Activated effector memory CD4-positive, alpha-beta T cell treated with Interleukin-2 at 50 U/mL for 16 hours (primary cell): ENCODE data around the gene ZNF800.

Experiments
- DNase-seq: peaks from one replicate; pipeline ENCODE4 v3.0.0-alpha.2; 2020

The ZNF800 gene

DNA sequence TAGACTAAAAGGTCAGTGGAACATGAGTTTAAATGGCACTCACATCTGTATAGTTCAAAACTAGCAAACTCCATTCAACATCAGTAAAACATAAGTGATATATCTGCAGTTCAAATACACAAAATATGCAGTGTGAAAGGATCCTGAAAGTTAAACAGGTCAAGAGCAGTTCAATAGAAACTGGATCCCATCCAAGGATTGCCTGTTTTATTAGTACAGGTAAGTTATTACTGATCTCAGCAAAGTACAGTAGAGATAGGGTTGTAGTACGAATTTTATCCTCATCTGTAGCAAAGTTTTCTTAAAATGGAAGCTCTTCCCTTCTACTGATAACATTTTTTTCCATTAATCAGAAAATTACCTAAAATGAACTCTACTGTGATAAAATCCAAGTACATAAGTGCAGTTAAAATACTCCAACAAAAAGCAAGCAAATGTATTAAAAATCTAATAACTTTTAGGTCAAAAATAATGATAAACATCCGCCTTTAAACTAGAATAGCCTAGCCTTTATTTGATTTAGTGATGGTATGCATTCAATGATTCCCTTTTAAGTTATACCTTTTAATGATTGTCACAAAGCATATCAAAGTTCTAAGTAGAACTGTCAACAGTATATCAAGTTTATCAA lies 2.2 kb downstream of the ZNF800 start:
- DNase-seq, result no peak

DNA sequence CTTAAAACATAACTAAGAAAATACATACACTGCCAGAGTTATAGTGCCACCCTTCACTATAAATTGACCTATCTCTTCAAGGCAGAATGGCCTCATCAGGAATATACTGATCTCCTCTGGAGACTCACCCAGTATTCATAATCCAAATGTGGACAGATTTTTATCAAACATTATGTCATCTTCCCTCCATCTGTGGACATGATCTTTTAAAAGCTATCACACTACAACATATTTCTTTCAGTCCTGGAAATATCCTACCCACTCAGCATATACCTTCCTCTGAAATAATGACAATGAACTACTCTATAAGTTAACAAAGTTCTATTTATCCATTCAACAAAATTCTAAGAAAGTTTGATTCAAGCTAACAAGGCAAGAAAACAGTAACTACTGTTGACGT lies 3.2 kb downstream of the ZNF800 start:
- DNase-seq, result no peak

DNA sequence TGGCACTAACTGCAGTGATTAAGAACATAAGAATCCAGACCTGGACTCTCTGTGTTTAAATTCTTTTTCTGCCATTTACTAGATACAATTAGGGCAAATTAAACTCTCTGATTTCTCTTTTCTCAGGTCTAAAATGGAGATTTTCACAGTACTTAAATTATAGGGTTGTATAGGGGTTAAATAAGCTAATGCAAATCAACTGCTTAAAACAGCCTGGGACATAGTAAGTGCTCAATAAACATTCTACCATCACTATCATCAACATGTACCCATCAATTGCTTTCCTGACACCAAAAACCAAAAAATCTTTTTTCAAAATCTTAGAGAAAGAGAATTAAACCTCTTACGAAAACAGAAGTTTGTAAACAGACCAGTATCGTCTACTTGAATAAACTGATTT lies 4.5 kb downstream of the ZNF800 start:
- no peak for DNase-seq

DNA sequence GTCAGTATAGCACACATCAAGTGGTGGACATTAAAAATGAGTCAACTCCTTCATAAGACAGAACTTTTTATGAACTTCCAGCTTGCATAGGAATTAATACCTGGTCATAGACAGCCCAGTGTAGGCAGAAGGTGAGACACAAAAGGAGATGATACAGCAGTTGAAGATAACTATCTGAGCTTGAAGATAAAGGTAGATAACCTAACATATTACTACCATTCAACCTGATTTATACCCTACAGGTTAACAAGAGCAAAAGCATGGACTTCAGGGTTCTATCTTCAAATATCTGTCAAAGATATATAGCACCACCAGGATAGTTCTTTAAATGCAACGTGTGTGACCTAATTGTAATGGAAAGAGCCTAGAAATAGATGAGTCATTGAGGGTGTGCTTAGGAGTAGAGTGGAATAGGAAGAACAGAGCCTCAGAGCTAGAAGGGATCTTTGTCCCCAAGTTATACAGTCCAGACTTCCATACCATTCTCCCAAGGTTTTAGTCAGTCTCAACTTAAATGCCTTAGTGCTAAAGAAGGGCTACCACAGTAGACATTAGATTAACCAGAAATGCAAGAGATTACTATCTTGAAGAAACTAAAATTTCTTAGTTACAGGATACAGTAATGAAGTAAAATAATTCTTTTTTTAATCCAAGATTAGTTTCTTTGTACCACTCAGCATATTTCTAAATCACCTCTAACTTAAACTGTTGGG lies 9.2 kb downstream of the ZNF800 start:
- DNase-seq, result no peak

DNA sequence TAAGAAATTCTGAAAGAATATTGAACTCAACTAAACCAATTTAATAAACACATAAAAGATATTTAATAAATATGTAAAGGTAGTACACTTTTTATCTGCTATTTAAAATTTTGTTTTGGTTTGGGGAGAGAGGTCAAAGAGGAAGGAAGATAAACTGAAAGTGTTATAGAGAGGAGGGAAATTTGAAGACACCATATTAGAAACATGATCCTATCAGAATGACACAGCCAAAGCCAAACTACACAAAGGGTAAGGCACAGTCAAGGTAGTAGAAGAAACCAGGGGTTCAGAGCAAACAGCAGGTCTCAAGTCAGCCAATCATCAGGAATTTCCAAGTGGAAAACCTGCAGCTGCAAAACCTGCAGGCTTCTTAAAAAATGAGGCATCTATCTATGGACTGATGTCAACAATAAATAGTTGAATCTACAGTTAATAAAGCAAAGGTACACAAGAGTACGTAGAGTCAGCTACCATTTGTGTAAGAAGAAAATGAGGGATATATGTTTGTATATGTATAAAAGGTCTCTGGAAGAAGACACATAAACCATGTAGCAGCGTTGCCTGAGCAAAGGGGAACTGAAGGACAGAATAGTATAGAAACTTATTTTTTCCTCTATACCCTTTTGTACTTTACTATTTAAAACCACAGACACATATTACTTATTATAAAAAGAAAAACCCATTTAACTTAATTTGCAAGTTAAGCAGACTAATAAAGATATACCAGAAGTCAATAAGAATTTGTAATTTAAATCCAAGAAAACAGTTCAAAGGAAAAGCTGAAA lies 10.0 kb downstream of the ZNF800 start:
- no peak for DNase-seq

DNA sequence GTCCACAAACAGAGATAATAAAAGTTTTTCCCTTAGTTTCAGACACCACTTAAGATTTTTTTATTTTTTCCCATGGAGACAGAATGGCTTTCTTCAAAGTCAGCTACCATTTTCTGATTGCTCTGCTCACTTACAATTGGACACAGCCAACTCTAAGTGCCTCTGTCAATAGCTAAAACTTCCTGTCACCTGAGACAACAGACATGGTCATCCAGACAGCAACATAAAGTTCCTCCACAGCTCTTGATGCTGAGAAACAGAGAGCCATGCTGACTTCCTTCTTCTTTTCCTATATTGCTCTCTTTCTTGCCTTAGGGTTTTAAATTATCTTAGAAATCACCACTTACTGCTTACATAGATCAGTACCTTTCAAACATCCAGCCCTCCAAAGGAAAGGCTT lies 12.0 kb downstream of the ZNF800 start:
- no peak for DNase-seq

DNA sequence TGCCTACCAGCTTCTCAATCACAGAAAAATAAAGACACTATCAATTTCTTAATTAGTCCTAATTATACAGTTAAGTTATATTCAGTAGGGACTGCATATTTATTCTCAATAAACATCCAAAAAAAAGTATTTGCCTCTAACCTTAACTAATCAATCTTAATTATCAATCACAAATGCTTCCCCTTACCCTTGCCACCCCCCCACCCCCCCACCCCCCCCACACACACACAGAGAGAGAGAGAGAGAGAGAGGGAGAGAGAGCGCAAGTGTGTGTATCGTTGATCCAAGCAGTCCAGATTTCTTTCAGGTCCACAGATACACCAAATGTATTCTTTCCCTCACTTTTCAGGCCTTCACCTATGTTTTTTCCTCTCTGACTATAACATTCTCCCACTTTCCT lies 12.9 kb downstream of the ZNF800 start:
- no peak for DNase-seq

DNA sequence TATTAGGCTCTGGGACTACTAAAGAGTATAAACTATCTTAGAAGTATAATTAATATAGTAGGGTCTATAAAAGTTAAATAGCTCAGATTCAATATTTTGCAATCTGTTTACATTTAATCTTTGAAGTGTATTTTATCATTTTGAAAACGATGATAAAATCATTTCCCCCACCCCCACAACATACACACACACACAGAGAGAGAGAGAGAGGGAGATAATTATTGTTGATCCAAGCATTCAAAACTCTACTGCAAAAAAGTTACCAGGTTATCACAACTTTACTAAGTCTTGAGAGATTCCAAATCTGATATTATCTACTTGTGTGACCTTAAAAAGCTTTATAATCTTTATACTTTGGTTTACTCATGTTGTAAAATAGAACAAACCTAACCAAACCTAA lies 14.0 kb downstream of the ZNF800 start:
- DNase-seq, result no peak

DNA sequence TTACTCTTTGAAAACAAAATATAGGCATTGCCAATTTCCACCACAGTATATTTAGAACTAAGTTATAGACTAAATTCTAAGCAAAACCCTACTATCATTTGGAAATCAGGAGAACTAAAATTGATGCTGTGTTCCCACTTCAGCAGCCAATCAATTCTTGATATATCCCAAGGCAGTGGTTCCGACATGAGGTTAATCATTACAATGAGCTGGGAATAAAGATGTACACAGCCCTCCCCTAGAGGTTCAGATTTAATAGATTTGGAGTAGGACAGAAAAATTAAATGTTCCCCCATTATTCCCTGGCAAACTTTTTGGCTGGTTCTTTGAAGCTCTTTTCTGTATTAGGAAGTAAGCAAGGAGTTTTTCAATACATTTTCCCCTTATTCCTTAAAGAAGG lies 15.1 kb downstream of the ZNF800 start:
- DNase-seq, result no peak

DNA sequence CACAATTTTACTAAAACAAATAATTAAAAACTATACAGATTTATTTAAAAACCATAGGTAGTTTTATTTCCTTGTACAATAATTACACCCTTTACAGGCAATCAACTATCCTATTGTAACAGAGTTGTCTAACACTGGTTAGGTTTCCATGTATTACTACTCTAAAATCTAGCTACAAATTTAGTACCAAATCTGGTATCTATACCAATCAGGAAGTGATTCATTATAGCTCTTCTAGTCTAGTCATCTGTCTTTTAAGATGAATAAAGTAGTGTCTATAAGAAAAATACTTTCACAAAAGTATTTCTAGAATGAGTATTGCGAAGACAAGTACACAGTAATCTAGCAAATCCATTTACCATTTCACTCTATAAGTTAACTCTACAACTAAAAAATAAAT lies 16.9 kb downstream of the ZNF800 start:
- DNase-seq, result no peak

DNA sequence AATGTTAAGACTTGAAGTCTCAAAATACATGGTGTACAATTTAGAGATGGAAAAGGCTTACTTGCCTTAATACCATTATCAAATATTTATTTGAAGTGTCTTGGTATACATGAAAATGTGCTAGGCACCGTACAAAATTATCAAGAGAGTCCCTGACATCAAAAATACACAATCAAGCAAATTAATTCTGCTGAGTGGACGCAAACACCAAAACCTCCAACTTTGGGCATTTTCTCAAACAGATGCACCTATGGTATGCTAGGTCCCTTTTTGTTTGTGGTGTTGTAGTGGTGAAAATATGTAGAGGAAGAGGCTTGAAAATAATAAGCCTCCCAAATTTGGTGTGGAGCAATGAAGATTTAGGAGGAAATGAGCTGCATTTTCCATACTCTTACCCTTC lies 24.8 kb downstream of the ZNF800 start:
- DNase-seq, result no peak

DNA sequence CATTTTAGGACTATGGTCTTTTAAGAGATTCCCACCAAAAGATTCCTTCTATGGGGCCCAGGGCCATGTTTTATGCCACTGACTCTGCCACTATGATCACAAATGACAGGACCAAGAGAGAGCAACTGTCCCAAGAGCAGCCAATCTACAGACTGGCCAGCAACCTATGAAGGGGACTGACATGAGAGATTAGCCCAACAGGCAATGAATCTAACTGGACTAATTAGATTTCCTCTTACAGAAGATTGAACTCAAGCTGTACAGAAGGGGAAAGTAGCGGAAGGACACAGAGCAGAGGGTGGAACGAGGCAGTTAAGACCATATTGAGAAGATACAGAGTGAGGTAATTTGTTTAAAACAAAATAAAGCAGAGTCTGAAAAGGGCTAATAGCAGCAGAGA lies 25.8 kb downstream of the ZNF800 start:
- no peak for DNase-seq

DNA sequence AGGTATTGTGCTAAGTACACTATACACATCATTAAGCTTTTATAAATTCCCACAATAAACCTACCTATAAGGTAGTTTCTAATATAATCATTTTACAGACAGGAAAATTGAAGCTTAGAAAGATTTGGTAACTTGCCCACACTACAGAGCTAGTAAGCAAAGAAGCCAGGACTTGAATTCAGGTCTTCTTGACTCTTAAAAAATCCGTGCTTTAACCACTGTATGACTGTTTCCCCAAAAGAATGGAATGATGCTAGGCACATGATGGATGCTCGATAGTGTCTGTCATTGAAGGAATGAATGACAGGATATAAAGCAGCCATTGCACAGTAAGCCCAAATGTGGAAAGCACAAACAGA lies 26.6 kb downstream of the ZNF800 start:
- DNase-seq, result no peak

DNA sequence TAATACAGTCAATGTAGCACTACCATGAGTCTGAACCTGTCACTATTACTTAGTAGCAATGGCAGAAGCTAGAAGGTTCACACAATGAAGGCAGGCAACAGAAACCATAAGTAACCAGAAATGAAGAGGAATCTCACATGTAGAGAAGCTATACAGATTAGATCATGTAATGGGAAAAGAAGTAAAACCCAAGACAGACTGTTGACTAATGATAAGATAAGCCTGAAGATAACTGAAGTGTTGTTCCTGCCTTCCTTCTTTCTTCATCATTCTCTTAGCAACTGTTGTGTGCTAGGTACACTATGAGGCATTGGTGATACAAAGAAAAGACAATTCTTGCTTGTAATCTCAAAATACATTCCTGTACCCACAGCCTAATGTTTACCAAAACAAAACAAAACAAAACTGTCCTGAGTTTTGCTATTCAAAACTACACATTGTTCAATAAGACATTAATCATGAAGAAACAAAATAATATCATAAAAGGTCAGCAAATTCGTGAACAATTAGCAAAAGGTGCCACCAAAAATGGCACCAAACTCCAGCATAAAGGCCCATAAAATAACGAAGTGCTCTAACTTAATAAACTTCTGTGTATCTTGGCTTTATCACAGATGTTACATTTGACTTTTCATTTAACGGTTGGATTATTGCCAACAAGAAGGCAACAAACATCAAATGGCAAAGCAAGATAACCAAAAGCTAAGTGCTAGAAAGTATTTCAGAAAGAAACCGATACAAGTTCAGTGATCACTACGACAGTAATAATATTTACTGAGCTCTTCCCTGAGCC lies 27.1 kb downstream of the ZNF800 start:
- DNase-seq, result no peak

DNA sequence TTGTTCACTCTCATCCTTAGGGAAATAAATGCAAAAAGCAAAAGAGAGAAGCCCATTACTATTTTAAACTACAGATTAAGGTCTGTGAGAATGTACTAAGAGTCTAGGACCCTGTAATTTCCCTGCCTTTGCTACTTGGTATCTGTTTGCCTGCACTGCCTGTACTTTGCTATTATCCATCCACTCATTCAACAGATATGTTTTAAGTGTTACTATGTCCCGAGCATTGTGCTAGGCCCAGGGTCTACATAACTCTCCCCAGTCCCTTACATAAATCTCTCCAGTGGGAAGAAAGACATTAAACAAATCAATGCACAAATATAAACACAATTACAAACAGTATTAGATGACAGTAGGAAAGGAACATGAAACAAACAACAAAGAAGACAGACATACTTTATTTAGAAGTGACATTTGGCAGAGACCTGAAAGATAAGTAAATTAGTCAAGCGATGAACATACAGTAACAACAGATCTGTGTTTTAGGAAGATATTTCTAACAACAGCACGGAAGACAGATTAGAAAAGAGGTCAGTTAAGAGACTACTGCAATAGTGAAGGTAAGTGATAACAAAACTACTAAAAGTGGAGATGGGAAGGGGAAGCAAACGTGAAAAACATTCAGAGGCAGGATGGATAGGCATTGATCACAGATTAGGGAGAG lies 30.0 kb downstream of the ZNF800 start:
- no peak for DNase-seq

DNA sequence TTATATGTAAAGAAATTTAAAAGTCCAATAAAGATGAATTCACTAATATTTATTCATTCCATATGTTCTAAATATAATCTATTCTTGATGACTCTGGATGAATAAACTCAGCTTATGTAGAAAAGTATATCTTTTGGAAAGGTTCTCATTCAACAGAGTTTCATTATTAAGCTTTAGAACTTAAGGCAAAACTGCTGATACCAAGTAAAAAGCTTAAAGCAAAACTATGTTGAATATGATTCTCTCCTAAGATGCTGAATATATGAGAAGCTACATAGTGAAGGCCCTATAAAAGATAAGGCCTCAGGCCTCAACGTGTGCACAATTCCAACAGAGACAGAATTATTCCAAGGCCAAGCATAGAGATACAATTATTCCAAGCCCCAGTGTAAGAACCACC lies 30.8 kb downstream of the ZNF800 start:
- DNase-seq, result no peak

DNA sequence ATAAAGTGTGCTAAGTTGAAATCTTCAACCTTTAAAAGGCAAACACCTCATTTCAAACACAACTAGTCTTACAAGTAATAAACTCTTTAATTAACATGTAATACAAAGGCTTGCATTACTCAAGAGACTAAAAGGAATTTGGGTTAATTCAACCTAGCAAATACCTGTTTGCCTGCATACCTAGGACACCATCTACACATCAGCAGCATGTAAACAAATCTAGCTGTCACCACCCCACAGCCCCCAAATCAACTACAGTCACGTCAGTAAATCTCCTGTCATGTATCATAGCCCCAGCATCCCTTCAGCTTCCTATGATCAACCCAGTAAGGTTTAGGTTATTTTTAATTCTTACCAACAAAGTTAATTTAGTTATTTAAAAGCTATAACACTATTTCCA lies 33.5 kb downstream of the ZNF800 start:
- no peak for DNase-seq

DNA sequence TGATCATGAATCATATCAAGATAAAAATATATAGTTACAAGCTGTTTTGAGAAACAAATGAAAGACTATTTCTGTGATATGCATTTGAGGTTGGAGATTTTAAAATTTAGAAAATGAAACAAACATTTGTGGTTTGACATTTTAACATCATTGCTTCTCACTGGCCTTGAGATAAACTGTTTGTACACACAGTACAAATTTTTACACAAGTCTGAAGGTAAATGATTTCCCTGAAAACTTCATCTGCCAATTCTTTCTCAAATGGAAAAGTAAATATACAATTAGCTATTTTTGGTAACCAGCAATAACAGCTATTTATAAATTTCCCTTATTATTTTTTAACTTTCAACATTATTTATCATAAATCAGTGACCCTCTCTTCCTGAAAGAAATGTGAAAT lies 38.6 kb downstream of the ZNF800 start:
- no peak for DNase-seq

DNA sequence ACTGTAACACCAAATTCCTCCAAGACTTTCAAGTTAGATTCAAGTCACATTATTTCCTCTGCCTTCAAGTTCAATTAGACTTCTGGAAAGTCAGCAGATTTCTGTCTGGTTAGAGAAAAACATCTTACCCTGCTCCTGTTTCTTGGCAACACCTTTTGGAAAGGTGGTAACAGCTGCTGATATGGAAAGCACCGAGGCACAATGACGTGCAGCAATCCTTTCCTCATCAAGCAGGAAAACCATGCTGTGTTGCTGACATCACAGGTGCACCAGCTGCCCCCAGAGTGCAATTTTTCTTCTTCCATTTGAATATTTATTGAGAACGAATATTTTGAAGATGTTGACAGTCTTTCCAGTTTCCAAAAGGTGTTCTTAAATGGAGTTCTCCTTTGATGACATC lies 41.9 kb downstream of the ZNF800 start:
- no peak for DNase-seq

DNA sequence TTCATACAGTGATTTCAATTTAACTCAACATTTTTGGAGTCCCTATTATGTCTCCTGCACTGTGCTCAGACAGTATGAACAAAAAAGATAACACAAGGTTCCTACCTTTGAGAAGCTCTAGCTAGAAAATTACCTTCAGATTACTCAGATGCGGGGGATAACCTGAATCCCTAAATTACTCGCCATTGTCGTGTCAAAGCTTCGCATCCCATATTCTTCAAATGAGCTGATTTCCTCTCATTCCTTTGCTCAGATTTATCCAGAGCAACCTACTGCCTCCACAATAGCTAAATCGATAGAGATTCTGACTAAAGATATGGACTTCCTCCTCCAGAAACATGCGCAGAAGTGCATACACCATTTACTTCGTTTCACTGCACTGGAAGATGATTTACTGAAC lies 42.6 kb downstream of the ZNF800 start:
- DNase-seq, result no peak

DNA sequence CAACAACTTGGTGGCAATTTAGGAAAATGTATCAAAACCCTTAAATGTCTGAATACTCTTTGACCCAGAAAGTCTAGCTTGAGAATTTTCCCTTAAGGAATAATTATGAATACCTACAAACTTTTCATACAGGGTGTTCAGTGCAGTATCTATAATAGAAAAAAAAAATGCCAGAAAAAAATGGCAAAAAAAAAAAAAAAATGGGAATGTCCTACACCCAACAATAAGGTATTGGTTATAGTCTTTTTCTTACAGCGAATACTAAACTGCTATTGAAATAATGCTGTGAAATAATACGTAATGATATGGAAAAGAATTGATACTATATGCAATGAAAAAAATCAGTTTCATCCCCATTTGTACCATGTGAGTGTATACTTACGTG lies 44.3 kb downstream of the ZNF800 start:
- DNase-seq, result no peak

DNA sequence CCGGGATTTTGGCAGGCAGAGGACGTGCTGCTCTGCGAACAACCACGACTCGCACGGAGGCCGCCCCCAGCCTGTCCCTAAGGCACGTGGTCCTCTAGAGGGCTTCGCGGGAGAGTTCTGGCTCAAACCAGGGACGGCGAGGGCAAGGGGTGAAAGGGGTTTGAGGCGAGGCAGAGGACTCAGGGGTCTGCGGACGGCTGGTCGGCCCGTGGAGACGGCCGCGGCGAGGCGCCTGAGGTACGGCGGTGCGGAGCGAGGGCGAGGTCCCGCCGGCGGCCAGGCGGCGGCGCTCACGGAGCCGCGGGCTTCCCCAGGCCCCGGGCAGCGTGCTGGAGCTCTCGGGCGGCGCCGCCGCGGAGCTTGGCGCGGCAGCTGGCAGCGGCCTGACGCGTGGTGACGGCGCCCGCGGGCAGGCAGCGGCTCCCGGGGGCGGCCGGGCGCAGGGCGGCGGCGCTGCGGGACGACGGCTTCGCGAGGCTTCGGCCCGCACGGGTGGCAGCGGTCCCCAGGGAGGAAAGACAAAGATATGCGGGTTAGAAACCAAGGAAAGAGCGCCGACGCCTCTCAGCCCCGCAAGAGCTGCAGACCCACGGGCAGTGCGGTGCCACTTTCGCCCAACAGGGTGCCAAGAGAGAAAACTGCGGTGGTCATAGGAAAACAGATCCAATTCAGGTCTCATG lies 44.8 kb downstream of the ZNF800 start:
- peak; percentile 61 for DNase-seq
